Measurements from ENCODE around the gene PTPN11.

Gene PTPN11

DNA sequence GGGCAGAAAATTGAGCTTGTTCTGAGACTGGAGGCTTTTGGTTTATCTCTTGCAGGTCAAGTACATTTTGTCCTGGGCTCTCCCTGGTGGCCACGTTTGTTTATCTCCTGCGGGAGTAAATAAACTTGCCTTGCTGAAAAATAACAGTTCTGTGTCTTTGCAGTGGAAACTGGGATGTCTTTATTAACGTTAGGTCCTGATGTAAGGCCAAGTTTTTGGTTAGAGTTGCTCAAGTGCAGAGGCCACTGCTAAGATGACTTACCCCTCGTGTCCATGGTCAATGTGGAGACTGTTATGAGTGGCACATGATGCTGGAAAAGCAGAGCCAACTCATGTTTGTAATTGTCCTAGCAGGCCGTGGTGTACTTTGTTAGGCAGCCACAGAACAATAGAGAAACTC lies 3.8 kb downstream of the PTPN11 start:
- no peak overlapping the region for H3K4me2 ChIP-seq (ENCODE audit: low read length, poor library complexity, severe bottlenecking)
- no peak overlapping the region for H4K91ac ChIP-seq (ENCODE audit: low read length)
- H3K36me3 ChIP-seq (ENCODE audit: control insufficient read depth in 1 of 2, insufficient read depth in 2 of 2, low read depth in 1 of 2, low read length in 2 of 2): peaks cover 0 to 3% of the 10 kb centered on the region in 2 experiments
- H2AFZ ChIP-seq (ENCODE audit: low read depth, low read length): no peak overlapping the region
- no peak overlapping the region for H2AK5ac ChIP-seq (ENCODE audit: low read length, severe bottlenecking)
- H4K8ac ChIP-seq (ENCODE audit: low read length): no peak overlapping the region
- H3K9ac ChIP-seq (ENCODE audit: low read length): peak overlapping the region; percentile 73
- no peak overlapping the region for H2BK12ac ChIP-seq (ENCODE audit: low read length in 2 of 2)
- H2BK15ac ChIP-seq (ENCODE audit: low read depth, poor library complexity, severe bottlenecking): no peak overlapping the region
- peaks cover 13% of the 10 kb centered on the region for H3K4me1 ChIP-seq (ENCODE audit: control insufficient read depth, insufficient read depth, low read depth, low read length)
- no peak overlapping the region for H3K18ac ChIP-seq (ENCODE audit: low read depth in 1 of 2, low read length in 2 of 2)
- no peak overlapping the region for H3K4ac ChIP-seq (ENCODE audit: low read depth in 1 of 2, low read length in 2 of 2)
- H3K27me3 ChIP-seq (ENCODE audit: control insufficient read depth in 1 of 2, insufficient read depth in 1 of 2, low read length in 2 of 2): no peaks in the 10 kb centered on the region
- no peak overlapping the region for H2BK5ac ChIP-seq (ENCODE audit: low read depth, low read length, poor library complexity, severe bottlenecking)
- no peak overlapping the region for H2BK120ac ChIP-seq (ENCODE audit: low read depth, low read length)
- H3K27ac ChIP-seq (ENCODE audit: low read length, poor library complexity, severe bottlenecking): no peak overlapping the region
- H3K14ac ChIP-seq (ENCODE audit: low read length in 2 of 2): no peak overlapping the region
- 27% methylated on average over 5 of the region's 5 CpGs for WGBS
- peak; percentile 74 for DNase-seq
- H3K4me3 ChIP-seq (ENCODE audit: insufficient read depth in 1 of 2, low read depth in 1 of 2, low read length in 2 of 2): peak overlapping the region in 1 of 2 experiments; percentile 47
- H3K79me1 ChIP-seq (replicated peaks; ENCODE audit: low read length, poor library complexity, severe bottlenecking): peaks cover 6% of the 10 kb centered on the region
- H3K23ac ChIP-seq (ENCODE audit: low read length in 2 of 2): no peak overlapping the region
- no peaks in the 10 kb centered on the region for H3K9me3 ChIP-seq (ENCODE audit: control insufficient read depth, low read length)

DNA sequence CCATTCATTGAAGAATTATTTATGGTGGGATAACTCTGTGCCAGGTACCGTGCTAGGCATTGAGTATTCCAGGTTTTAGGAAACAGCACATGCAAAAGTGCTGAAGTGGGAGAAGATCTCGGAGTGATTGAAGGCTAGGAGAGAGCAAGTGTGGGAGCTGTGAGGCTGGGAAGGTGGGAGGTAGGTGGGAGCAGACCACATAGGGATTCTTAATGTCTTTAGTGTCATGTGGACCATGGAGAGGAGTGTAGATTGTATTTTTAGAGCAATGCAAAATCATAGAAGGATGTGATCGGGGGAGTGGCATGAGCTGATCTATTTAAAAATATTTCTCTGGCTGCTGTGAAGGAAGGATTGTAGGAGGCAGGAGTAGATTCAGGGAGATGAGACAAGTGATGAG lies 5.4 kb downstream of the PTPN11 start:
- Histone ChIP-seq H3K23ac (ENCODE audit: low read length in 2 of 2) (no peak overlapping the region), H3K9me3 (ENCODE audit: control insufficient read depth, low read length) (no peaks in the 10 kb centered on the region), H2BK5ac (ENCODE audit: low read depth, low read length, poor library complexity, severe bottlenecking) (no peak overlapping the region), H3K79me1 (replicated peaks; ENCODE audit: low read length, poor library complexity, severe bottlenecking) (no peaks in the 10 kb centered on the region), H3K4me1 (ENCODE audit: control insufficient read depth, insufficient read depth, low read depth, low read length) (peaks cover 7% of the 10 kb centered on the region), H3K14ac (ENCODE audit: low read length in 2 of 2) (no peak overlapping the region), H3K36me3 (ENCODE audit: control insufficient read depth in 1 of 2, insufficient read depth in 2 of 2, low read depth in 1 of 2, low read length in 2 of 2) (peaks cover 3 to 5% of the 10 kb centered on the region in 2 experiments), H2BK12ac (ENCODE audit: low read length in 2 of 2) (no peak overlapping the region), H2BK120ac (ENCODE audit: low read depth, low read length) (no peak overlapping the region), H3K27me3 (ENCODE audit: control insufficient read depth in 1 of 2, insufficient read depth in 1 of 2, low read length in 2 of 2) (no peaks in the 10 kb centered on the region), H4K8ac (ENCODE audit: low read length) (no peak overlapping the region), H3K9ac (ENCODE audit: low read length) (no peak overlapping the region), H2AK5ac (ENCODE audit: low read length, severe bottlenecking) (no peak overlapping the region), H3K4ac (ENCODE audit: low read depth in 1 of 2, low read length in 2 of 2) (no peak overlapping the region), H2BK15ac (ENCODE audit: low read depth, poor library complexity, severe bottlenecking) (no peak overlapping the region), H3K18ac (ENCODE audit: low read depth in 1 of 2, low read length in 2 of 2) (no peak overlapping the region), H3K27ac (ENCODE audit: low read length, poor library complexity, severe bottlenecking) (no peak overlapping the region), H2AFZ (ENCODE audit: low read depth, low read length) (no peak overlapping the region), H3K4me2 (ENCODE audit: low read length, poor library complexity, severe bottlenecking) (no peak overlapping the region), H3K4me3 (ENCODE audit: insufficient read depth in 1 of 2, low read depth in 1 of 2, low read length in 2 of 2) (no peak overlapping the region), H4K91ac (ENCODE audit: low read length) (no peak overlapping the region)
- no peak for DNase-seq
- WGBS: 97% methylated on average over 3 of the region's 3 CpGs

DNA sequence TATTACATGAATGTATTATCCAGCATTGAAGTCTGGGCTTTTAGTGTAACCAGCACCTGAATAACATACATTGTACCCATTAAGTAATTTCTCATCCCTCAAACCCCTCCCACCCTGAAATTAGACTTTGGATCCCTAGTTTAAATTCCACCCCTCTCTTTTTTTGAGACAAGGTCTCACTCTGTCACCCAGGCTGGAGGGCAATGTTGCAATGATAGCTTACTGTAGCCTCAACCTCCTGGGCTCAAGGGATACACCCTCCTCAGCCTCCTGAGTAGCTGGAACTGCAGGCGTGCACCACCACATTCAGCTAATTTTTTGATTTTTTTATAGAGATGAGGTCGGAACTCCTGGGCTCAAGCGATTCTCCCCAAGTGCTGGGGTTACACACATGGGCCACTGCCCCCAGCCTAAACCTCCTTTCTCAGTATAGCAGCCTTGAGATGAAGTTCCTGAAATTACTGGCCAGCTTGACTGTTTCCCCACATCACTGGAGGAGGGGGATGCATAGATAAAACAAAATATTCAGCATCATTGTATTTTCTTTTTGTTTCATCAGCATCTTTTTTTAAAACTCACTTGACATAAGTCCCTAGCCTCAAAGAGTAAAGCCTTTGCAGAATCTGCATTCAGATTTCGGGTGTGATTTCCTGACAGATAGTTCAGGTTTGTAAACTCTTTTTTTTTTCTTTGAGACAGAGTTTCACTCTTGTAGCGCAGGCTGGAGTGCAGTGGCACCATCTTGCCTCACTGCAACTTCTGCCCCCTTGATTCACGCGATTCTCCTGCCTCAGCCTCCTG lies 7.0 kb downstream of the PTPN11 start:
- Histone ChIP-seq H3K4me3 (ENCODE audit: insufficient read depth in 1 of 2, low read depth in 1 of 2, low read length in 2 of 2) (no peak overlapping the region), H2BK5ac (ENCODE audit: low read depth, low read length, poor library complexity, severe bottlenecking) (no peak overlapping the region), H3K4me1 (ENCODE audit: control insufficient read depth, insufficient read depth, low read depth, low read length) (peaks cover 7% of the 10 kb centered on the region), H3K14ac (ENCODE audit: low read length in 2 of 2) (no peak overlapping the region), H4K8ac (ENCODE audit: low read length) (no peak overlapping the region), H3K36me3 (ENCODE audit: control insufficient read depth in 1 of 2, insufficient read depth in 2 of 2, low read depth in 1 of 2, low read length in 2 of 2) (peaks cover 3 to 5% of the 10 kb centered on the region in 2 experiments), H3K4ac (ENCODE audit: low read depth in 1 of 2, low read length in 2 of 2) (no peak overlapping the region), H3K27ac (ENCODE audit: low read length, poor library complexity, severe bottlenecking) (no peak overlapping the region), H2BK120ac (ENCODE audit: low read depth, low read length) (no peak overlapping the region), H3K79me1 (replicated peaks; ENCODE audit: low read length, poor library complexity, severe bottlenecking) (no peaks in the 10 kb centered on the region), H3K4me2 (ENCODE audit: low read length, poor library complexity, severe bottlenecking) (no peak overlapping the region), H2BK15ac (ENCODE audit: low read depth, poor library complexity, severe bottlenecking) (no peak overlapping the region), H3K27me3 (ENCODE audit: control insufficient read depth in 1 of 2, insufficient read depth in 1 of 2, low read length in 2 of 2) (no peaks in the 10 kb centered on the region), H4K91ac (ENCODE audit: low read length) (no peak overlapping the region), H2BK12ac (ENCODE audit: low read length in 2 of 2) (no peak overlapping the region), H2AK5ac (ENCODE audit: low read length, severe bottlenecking) (no peak overlapping the region), H3K23ac (ENCODE audit: low read length in 2 of 2) (no peak overlapping the region), H2AFZ (ENCODE audit: low read depth, low read length) (no peak overlapping the region), H3K9me3 (ENCODE audit: control insufficient read depth, low read length) (no peaks in the 10 kb centered on the region), H3K9ac (ENCODE audit: low read length) (no peak overlapping the region), H3K18ac (ENCODE audit: low read depth in 1 of 2, low read length in 2 of 2) (no peak overlapping the region)
- DNase-seq: no peak
- 98% methylated on average over 7 of the region's 7 CpGs for WGBS

DNA sequence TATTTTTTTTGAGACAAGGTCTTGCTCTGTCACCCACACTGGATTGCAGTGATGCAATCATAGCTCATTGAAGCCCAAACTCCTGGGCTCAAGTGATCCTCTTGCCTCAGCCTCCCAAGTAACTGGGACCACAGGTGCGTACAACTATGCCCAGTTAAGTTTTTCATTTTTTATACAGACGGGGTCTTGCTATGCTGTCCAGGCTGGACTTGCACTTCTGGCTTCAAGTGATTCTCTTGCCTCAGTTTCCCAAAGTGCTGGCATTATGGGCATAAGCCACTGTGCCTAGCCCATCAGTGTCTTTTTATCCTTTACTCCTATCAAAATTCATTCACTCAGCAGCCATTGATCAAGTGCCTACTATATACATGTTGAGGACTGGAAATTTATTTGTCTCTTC lies 9.0 kb downstream of the PTPN11 start:
- H3K4me2 ChIP-seq (ENCODE audit: low read length, poor library complexity, severe bottlenecking): no peak overlapping the region
- no peak overlapping the region for H2BK15ac ChIP-seq (ENCODE audit: low read depth, poor library complexity, severe bottlenecking)
- H3K27me3 ChIP-seq (ENCODE audit: control insufficient read depth in 1 of 2, insufficient read depth in 1 of 2, low read length in 2 of 2): no peaks in the 10 kb centered on the region
- H3K14ac ChIP-seq (ENCODE audit: low read length in 2 of 2): no peak overlapping the region
- H2AFZ ChIP-seq (ENCODE audit: low read depth, low read length): no peak overlapping the region
- no peak overlapping the region for H3K27ac ChIP-seq (ENCODE audit: low read length, poor library complexity, severe bottlenecking)
- no peak for DNase-seq
- no peak overlapping the region for H3K9ac ChIP-seq (ENCODE audit: low read length)
- H3K36me3 ChIP-seq (ENCODE audit: control insufficient read depth in 1 of 2, insufficient read depth in 2 of 2, low read depth in 1 of 2, low read length in 2 of 2): peaks cover 3 to 10% of the 10 kb centered on the region in 2 experiments
- no peak overlapping the region for H2BK12ac ChIP-seq (ENCODE audit: low read length in 2 of 2)
- H2BK120ac ChIP-seq (ENCODE audit: low read depth, low read length): no peak overlapping the region
- no peak overlapping the region for H3K4ac ChIP-seq (ENCODE audit: low read depth in 1 of 2, low read length in 2 of 2)
- H3K23ac ChIP-seq (ENCODE audit: low read length in 2 of 2): no peak overlapping the region
- peaks cover 4% of the 10 kb centered on the region for H3K79me1 ChIP-seq (replicated peaks; ENCODE audit: low read length, poor library complexity, severe bottlenecking)
- H3K4me1 ChIP-seq (ENCODE audit: control insufficient read depth, insufficient read depth, low read depth, low read length): peaks cover 4% of the 10 kb centered on the region
- H4K8ac ChIP-seq (ENCODE audit: low read length): no peak overlapping the region
- no peak overlapping the region for H2BK5ac ChIP-seq (ENCODE audit: low read depth, low read length, poor library complexity, severe bottlenecking)
- H3K18ac ChIP-seq (ENCODE audit: low read depth in 1 of 2, low read length in 2 of 2): no peak overlapping the region
- WGBS: 99% methylated on average over 2 of the region's 2 CpGs
- no peak overlapping the region for H2AK5ac ChIP-seq (ENCODE audit: low read length, severe bottlenecking)
- no peaks in the 10 kb centered on the region for H3K9me3 ChIP-seq (ENCODE audit: control insufficient read depth, low read length)
- no peak overlapping the region for H4K91ac ChIP-seq (ENCODE audit: low read length)
- no peak overlapping the region for H3K4me3 ChIP-seq (ENCODE audit: insufficient read depth in 1 of 2, low read depth in 1 of 2, low read length in 2 of 2)

Measured in mesenchymal stem cell (in vitro differentiated cells and primary cell).